HG02610 (cell line): ENCODE results near the gene PICALM.

Experiments
- ATAC-seq: cut with Tn5 transposase; IDR thresholded peaks from one replicate; pipeline ENCODE4 v1.9.1; 2021; ENCODE audit warnings: mild to moderate bottlenecking, moderate library complexity; ENCODE audit not compliant: unreplicated experiment

PICALM gene

GRCh38 chr11:86081455-86081854, 12.6 kb upstream of the PICALM start:
- no peak for ATAC-seq

DNA sequence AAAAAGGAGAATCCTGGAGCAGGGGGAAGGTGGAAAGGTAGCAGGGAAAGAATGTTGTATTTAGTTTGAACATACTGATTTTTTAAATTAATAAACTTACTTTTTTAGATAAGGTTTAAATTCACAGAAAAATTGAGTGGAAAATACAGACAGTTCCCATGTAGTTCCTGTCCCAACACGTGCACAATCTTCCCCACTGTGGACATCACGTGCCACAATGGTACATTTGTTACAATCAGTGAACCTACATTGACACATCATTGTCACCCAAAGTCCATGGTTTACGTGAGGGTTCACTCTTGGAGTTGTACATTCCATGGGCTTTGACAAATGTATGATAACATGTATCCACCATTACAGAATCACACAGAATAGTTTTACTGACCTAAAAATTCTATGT, 10.5 kb upstream of the PICALM start:
- no peak for ATAC-seq

DNA sequence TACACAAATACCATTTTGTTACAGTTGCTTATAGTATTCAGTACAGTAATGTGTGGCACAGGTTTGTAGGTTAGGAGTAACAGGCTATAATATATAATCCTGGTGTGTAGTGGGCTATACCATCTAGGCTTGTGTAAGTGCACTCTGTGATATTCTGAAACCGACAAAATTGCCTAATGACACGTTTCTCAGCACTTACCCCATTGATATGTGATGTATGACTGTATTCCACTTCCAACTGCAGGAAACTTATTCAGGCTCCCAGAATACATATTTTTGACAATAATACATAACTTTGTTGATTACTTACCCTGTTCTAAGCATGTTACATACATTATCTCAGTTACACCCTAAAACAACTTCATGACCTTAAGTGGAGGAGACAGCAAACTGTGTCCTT, 5.1 kb upstream of the PICALM start:
- no peak for ATAC-seq

DNA sequence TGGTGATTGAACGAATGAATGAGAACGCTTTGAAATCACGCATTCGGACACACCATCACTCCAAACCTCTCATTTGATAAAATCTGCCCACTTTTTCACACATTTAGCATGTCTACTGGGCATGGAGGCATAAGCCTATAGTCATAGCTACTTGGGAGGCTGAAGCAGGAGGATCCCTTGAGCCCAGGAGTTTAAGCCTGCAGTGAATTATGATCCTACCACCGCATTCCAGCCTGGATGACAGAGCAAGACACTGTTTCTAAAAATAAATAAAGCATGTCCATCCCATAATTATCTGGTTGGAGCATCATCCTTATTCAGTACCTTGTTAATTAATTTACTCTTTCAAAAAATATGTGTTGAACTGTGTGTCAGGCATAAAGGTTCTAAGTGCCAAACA, 3.3 kb upstream of the PICALM start:
- no peak for ATAC-seq

DNA sequence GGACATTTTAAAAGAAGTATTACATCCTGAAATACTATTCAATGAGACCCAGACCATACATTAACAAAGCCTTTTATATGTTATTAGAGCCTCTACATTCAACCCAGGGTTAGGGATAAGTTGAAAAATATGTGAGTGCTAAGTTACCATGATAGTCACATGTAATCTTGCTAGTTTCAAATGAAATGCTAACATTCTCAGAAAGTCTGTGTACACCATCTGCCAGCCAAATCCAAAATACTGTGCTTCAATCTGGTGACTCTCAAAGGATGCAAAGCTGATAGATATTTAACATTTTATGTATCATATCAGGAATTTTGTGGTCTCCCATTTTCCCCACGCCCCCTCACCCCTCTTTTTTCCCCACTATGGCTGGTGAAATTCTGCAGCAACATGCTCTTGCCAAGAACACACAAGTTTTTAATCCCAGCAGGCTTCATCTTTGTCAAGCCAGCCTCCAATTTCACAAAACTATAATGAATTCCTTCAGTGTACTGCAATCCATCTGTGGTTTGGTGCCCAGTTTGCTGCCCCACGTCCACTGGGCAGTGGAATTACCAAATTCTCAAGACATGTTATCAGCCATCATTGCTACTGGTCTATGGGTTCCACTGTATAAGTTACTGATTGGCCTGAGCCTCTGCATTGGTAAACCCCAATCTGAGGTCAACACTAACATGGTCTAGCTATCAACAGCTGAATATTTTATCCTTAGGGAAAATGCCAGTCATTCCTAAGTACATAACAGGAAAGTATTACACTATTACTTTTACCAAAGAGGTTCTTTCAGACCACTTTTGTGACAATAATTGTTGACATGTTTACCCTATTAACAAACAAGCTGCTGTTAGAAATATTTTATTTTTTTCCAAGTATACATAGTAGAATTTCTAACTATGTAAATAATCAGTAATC, 1.5 kb upstream of the PICALM start:
- no peak for ATAC-seq

GRCh38 chr11:86069408-86070101, 671 bp upstream of the PICALM start:
- ATAC-seq: peak; percentile 21

DNA sequence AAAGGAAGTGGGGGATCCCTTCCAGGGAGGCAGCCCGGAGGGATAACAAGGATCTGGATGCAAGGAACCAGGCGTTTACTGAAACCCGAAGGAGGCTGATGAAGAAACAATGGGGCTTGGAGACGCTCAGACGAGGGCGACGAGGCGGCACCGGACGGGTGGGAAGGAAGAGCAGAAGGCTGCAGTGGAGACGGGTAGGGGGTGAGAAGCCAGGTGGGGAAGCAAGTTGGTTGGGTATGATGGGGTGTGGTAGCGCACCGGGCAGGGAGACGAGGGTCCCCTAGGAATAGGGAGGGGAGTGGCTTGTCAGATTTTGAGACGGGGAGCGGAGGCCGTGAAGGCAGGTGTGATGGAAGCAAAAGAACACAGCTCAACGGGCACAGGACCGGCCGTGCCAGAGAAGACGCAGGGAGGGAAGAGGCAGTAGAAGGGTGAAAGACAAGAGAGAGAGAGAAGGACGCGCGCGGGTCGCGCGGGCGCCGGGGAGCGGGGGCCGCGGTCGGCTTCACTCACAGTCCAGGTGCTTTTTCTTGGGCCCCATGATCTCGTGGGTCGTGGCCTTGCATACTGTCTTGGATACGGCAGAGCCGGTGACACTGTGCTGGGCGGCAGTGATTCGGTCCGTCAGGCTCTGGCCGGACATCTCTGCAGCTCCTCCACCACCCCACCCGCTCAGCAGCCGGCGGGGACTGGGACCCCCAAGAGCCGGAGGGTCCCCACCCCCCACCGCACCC, 579 bp downstream of the PICALM start:
- peak; percentile 6 for ATAC-seq

- no peak for ATAC-seq
These were observed 1.1 kb downstream of the PICALM start for GRCh38 chr11:86067851-86068137.

DNA sequence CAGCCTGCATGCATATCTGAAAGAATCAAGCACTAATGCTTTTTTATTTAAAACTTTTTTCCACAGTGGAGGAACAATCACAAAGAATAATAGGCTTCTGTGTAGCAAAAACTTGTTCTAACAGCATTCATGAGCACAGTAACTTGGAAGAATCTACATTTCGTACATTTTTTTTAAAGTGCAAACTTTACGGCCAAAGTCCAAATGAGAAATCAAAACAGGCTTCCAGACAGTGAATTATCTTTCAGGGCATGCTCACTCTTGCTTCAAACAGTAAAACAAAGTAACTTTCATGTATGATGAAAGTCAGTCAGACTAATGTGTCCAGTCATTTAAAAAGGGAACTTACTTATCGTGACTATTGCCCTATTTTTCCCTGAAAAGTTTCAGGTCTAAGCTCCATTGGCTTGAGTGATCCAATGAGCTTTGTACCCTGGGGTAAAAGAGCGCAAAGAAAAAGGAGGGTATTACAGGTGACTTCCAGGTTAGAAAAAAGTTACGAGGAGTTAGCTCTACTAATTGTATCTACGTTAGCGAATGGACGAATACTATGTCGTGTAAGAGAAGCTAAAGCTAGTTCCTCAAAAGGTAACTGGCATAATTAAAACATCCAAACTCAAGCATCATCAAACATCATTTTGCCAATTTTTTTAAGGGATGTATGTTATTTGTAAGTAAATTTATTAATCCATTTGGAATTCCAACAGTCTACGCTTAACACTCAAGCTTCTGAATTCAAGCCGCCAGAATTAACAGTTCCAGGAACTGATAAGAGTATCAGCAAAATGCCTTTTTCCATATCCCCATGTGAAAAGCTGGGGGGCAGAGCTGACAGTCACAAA, 1.7 kb downstream of the PICALM start:
- peak; percentile 9 for ATAC-seq

DNA sequence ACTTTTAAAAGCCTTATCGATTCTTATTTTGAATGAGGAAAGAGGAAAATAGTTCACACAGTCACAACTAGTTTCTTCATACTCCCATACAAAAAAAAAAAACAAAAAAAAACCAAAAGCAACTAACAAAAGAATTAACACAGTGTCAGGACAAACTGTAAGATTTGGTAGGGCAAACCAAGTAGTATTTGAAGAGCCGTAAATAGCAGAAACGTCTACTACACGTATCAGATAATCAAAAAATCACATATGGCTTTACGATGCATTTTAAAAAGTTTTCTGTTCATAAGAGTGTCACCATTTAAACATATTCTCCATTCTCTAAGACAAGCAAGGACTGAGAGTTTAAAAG, 2.3 kb downstream of the PICALM start:
- ATAC-seq: no peak

DNA sequence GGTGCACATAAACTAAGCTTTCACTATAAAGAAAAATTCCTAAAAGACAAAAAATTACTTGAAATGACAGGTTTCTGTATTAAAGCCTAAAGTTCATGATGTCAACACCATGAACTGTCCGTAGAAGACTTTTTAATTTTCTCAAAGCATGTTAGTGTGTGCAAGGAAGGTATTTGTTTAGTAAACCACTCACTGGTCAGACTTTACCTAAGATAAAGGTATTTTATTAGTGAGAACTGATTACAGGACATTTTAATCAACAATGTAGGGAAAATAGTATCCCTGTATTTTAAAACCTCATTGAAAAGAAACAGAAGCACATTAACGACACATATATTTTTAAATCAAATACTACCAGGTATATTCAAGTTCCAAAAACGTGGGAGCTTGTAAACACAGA, 2.9 kb downstream of the PICALM start:
- no peak for ATAC-seq

GRCh38 chr11:86064220-86064803, 4.6 kb downstream of the PICALM start:
- ATAC-seq: no peak

GRCh38 chr11:86063536-86063935, 5.3 kb downstream of the PICALM start:
- no peak for ATAC-seq

DNA sequence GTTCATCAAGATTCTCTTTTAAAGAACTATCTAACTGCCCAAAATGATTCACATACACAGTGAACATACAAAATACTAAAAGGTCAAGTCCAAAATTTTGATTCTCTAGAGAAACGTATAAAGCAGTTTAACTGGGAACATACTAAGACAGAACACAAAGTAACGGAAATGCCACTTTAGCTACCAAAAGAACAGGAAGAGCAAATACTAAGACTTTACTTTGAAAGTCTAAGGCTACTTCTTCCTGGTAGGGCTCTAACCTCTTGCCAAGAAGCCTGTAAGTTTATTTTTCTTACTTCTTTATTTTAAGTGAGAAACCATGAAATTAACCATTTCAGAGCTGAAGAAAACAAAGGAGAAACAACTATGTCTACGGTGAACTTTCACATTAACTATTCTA, 6.2 kb downstream of the PICALM start:
- no peak for ATAC-seq

DNA sequence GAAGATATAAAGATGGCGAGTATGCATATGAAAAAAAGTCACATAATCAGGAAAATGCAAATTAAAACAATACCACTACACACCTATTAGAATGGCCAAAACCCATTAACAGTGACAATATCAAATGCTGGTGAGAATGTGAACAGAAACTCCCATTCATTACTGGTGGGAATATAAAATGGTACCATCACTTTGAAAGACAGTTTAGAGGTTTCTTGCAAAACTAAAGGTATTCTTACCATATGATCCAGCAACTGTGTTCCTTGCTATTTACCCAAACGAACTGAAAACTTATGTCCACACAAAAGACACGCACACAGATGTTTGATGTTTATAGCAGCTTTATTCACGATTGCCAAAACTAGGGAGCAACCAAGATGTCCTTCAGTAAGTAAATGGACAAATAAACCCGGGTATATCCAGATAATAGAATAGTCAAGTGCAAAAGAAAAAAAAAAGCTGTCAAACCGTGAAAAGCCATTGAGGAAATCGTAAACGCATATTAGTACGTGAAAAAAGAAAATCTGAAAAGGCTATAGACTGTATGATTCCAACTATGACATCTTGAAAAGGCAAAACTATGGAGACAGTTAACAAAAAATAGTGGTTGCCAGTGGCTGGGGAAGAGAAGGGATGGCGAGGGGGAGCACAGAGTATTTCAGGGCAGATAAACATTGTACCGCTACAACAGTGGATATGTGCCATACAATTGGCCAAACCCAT, 7.2 kb downstream of the PICALM start:
- ATAC-seq: no peak

DNA sequence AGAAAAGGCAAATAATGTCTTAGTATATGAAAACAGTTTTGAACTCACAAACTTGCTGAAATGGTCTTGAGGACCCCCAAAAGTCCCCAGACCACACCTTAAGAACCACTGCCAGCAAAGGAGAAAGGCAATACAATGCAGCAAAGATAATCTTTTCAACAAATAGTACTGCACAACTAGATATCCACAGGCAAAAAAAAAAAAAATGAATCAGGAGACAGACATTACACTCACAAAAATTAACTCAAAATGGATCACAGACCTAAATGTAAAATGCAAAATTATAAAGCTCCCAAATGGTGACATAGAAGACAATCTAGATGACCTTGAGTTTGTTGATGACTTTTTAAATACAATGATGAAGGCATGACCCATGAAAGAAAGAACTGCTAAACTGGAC, 8.3 kb downstream of the PICALM start:
- ATAC-seq: no peak

DNA sequence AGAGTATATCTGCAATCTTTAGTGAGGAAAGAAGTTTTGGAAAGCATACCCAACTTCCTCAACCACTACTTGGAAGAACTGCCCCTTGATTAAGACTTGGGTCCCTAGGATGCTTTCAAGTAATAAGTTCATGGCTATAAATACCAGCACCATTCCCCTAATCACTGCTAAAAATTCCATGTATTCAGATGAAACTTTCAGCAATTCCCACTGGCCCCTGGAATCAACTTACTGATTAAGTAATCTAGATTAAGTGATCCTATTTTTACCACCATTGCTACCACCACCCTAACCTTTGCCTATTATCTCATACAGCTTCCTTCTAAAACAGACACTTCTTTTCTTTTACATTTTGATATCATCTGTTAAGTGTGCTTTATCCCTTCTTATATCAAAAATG, 10.5 kb downstream of the PICALM start:
- ATAC-seq: no peak

DNA sequence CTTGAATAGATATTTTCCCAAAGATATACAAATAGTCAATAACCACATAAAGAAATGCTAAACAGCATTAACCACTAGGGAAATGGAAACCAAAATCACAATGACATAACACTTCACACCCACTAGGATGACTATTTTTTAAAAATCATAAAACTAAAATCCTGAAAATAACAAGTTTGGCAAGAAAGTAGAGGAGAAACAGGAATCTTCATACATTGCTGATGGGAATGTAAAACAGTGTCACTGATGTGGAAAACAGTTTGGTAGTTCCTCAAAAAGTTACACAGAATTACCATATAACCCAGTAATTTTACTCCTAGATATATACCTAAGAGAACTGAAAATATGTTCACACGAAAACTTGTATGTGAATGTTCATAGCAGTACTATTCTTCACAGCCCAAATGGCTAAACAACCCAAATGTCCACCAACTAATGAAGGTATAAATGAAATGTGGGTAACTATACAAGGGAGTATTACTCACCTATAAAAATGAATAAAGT, 12.5 kb downstream of the PICALM start:
- peak; percentile 62 for ATAC-seq

DNA sequence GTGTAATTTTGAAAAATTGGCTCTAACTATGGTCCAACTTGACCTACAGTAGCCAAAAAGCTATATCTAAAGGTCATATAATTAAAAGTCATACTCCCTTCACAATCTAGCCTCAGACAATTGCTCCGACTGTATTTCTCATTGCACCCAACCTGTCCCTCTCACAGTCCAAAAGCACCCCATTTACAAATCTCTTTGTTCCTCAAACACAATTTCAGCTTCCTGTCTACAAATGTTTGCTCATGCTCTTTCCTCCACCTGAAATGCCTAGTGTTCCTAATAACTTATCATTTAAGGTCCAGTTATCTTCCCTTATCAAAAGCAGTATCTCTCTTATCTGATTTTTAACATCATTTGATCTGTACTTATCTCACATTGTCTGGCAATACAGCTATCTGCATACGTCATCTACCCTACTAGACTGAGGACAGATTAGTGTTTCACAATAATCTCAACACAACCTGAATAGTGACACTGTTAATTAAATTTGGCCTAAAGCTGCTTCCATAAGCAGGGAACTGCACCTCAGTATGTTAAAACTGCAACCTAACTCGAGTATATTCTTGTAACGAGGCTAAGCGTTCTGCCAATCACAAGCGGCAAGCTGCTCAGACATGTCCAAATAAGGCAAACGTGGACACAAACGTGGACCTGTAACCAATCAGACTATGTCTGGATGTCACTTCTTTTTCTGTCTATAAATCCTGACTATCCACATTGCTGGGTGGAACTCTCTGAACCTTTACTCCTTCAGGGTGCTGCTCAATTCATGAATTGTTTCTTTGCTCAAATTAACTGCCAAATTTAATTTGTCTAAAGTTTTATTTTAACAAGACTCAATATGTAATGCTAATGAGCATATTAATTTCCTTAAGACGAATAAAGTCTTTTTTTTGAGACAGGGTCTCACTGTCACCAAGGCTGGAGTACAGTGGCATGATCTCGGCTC, 15.9 kb downstream of the PICALM start:
- ATAC-seq: no peak
